Neuronal stem cell (in vitro differentiated cells): ENCODE results near the gene FKBP4.

ENCODE experiments used
- DNase-seq: peaks from one replicate; pipeline ENCODE4 v3.0.0-alpha.2; 2013; ENCODE audit warnings: low spot score
- H2AFZ ChIP-seq: one replicate; pipeline ENCODE4 v1.6.1; 2013; ENCODE audit warnings: mild to moderate bottlenecking, low read length, inconsistent platforms
- H2AK5ac ChIP-seq: 2 replicates; pipeline ENCODE4 v1.6.1; 2013; ENCODE audit warnings: low read depth, mild to moderate bottlenecking, inconsistent platforms, low read length, moderate library complexity, mixed read lengths
- H2BK120ac ChIP-seq: 2 replicates; pipeline ENCODE4 v1.6.1; 2013; ENCODE audit warnings: low read depth, mild to moderate bottlenecking, inconsistent platforms, low read length, moderate library complexity, mixed read lengths
- H2BK12ac ChIP-seq: one replicate; pipeline ENCODE4 v1.6.1; 2013; ENCODE audit warnings: low read length, inconsistent platforms
- H2BK15ac ChIP-seq: 2 replicates; pipeline ENCODE4 v1.6.1; 2013; ENCODE audit warnings: mild to moderate bottlenecking, low read length, inconsistent platforms, mixed read lengths
- H2BK5ac ChIP-seq: one replicate; pipeline ENCODE4 v1.6.1; 2013; ENCODE audit warnings: inconsistent platforms, mild to moderate bottlenecking, low read length, moderate library complexity
- H3K14ac ChIP-seq: one replicate; pipeline ENCODE4 v1.6.1; 2013; ENCODE audit warnings: low read length, inconsistent platforms
- H3K18ac ChIP-seq: 2 replicates; pipeline ENCODE4 v1.6.1; 2013; ENCODE audit warnings: low read length, inconsistent platforms
- H3K23ac ChIP-seq: 2 replicates; pipeline ENCODE4 v1.6.1; 2013; ENCODE audit warnings: low read depth, mild to moderate bottlenecking, mixed read lengths, low read length, inconsistent platforms; ENCODE audit not compliant: poor library complexity
- H3K27ac ChIP-seq: replicated peaks from 3 replicates; pipeline ENCODE4 v1.5.1; 2013; ENCODE audit warnings: low read length, inconsistent platforms
- H3K27me3 ChIP-seq, 3 experiments: 2 replicates each; pipeline ENCODE4 v1.6.1; 2013; ENCODE audit warnings: low read length in 3 of 3, mild to moderate bottlenecking in 2 of 3, inconsistent platforms in 1 of 3, low read depth in 1 of 3, mixed read lengths in 1 of 3, moderate library complexity in 1 of 3; ENCODE audit not compliant: control insufficient read depth in 3 of 3, insufficient read depth in 3 of 3
- H3K36me3 ChIP-seq, 2 donors: replicated peaks in 1 of 2; 2 replicates each; pipeline ENCODE4 v1.6.1; 2013; ENCODE audit warnings: low read length in 2 of 2; ENCODE audit not compliant: control insufficient read depth in 2 of 2, insufficient read depth in 2 of 2
- H3K4ac ChIP-seq: 2 replicates; pipeline ENCODE4 v1.6.1; 2013; ENCODE audit warnings: inconsistent platforms, mild to moderate bottlenecking, low read length, moderate library complexity
- H3K4me1 ChIP-seq, 2 donors: 1 replicate in 1 of 2; 2 replicates in 1 of 2; pipeline ENCODE4 v1.6.1; 2013; ENCODE audit warnings: low read length in 2 of 2, low read depth in 1 of 2; ENCODE audit not compliant: control insufficient read depth in 2 of 2, insufficient read depth in 1 of 2
- H3K4me2 ChIP-seq: one replicate; pipeline ENCODE4 v1.6.1; 2013; ENCODE audit warnings: mild to moderate bottlenecking, low read length, inconsistent platforms; ENCODE audit not compliant: insufficient read depth, poor library complexity, severe bottlenecking
- H3K4me3 ChIP-seq, 2 donors: 2 replicates each; pipeline ENCODE4 v1.5.1; 2013; ENCODE audit warnings: low read length in 2 of 2, mild to moderate bottlenecking in 2 of 2, inconsistent platforms in 1 of 2, moderate library complexity in 1 of 2
- H3K79me1 ChIP-seq: one replicate; pipeline ENCODE4 v1.6.1; 2013; ENCODE audit warnings: low read depth, mild to moderate bottlenecking, inconsistent platforms, low read length, moderate library complexity
- H3K9ac ChIP-seq: one replicate; pipeline ENCODE4 v1.6.1; 2013; ENCODE audit warnings: mild to moderate bottlenecking, low read depth, low read length, inconsistent platforms; ENCODE audit not compliant: poor library complexity
- H3K9me3 ChIP-seq, 2 donors: replicated peaks in 1 of 2; 2 replicates each; pipeline versions ENCODE3 to v1.6.1; 2013; ENCODE audit warnings: low read length in 2 of 2, mild to moderate bottlenecking in 2 of 2, inconsistent platforms in 1 of 2, low read depth in 1 of 2, mixed read lengths in 1 of 2, moderate library complexity in 1 of 2; ENCODE audit not compliant: control insufficient read depth in 2 of 2, insufficient read depth in 1 of 2
- H4K8ac ChIP-seq: one replicate; pipeline ENCODE4 v1.6.1; 2013; ENCODE audit warnings: low read depth, mild to moderate bottlenecking, inconsistent platforms, low read length, moderate library complexity
- H4K91ac ChIP-seq: one replicate; pipeline ENCODE4 v1.6.1; 2013; ENCODE audit warnings: low read length, low read depth, mild to moderate bottlenecking, inconsistent platforms; ENCODE audit not compliant: poor library complexity
- whole genome bisulfite sequencing, 2 donors: extraction: QIAGEN DNeasy Blood & Tissue Kit; methylation state at CpG; one replicate each; pipeline ENCODE4 v1.1.7; 2013; ENCODE audit warnings: missing lambda C conversion rate in 2 of 2, mixed read lengths in 1 of 2; ENCODE audit not compliant: insufficient read length in 2 of 2, insufficient replicate concordance in 1 of 2; ENCODE audit errors: extremely low coverage in 2 of 2; 5-methylcytosine and 5-hydroxymethylcytosine counted together

The FKBP4 gene

DNA sequence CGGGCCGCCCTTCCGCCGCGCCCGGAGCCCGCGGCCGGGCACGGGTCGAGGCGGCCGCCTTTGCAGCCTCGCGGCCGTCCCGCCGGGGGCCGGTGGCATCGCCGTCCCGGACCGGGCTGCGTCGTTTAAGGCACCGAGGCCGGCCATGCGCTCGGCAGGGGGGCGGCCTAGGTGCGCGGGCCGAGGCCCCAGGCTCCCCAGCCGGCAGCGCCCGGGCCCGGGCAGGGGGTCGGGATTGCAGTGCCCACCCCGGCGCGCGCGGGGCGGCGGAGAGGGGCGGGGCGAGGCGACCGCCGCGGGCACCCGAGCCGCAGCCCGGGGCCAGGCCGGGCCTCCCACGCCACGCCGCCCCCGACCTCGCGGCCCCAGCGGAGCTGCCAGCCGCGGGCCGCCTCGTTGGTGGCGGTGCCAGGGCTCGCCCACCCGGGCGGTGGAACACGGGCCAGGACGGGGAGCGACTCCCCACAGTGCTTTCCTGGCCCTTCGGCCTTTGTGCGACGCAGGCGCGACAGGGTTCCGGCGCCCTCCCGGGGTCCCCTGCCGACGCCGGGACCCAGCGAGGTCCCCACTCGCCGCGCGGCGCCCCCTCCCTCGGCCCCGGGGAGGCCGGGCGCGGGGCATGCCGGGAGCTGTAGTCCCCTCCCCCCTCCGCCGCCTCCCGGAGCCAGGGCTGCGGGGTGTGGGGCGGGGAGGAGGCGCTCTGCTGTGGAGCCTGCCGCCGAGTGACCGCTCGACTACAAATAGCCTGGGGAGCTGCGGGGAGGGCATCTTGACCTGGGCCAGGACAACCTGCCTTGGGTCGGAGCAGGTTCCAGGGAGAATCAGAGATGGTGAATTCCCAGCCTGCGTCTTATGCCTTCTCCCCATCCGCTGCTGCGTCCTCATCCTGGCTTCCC, 769 bp downstream of the FKBP4 start:
- Histone ChIP-seq H4K91ac (no peak overlapping the region), H2BK15ac (no peak overlapping the region), H2AFZ (peak overlapping the region; percentile 94), H2BK12ac (no peak overlapping the region), H3K79me1 (peaks cover 2% of the 10 kb centered on the region), H4K8ac (no peak overlapping the region), H3K18ac (peak overlapping the region; percentile 90), H2BK5ac (no peak overlapping the region), H3K4ac (no peak overlapping the region), H3K4me2 (peak overlapping the region; percentile 94), H3K4me3 (peak overlapping the region; percentile 79 to 93), H3K36me3 (peaks cover 32 to 44% of the 10 kb centered on the region in 2 donors), H3K4me1 (peaks cover 12 to 14% of the 10 kb centered on the region in 2 donors), H3K27ac (no peak overlapping the region), H3K14ac (no peak overlapping the region), H2AK5ac (no peak overlapping the region), H3K9me3 (no peaks in the 10 kb centered on the region), H3K27me3 (peaks cover 0 to 7% (median 0%) of the 10 kb centered on the region in 3 experiments), H3K9ac (peak overlapping the region; percentile 87), H3K23ac (peak overlapping the region; percentile 89), H2BK120ac (no peak overlapping the region)
- DNase-seq, result peak; percentile 53
- WGBS, 2 donors, result no CpG with 5 or more reads among the region's 111 CpGs

DNA sequence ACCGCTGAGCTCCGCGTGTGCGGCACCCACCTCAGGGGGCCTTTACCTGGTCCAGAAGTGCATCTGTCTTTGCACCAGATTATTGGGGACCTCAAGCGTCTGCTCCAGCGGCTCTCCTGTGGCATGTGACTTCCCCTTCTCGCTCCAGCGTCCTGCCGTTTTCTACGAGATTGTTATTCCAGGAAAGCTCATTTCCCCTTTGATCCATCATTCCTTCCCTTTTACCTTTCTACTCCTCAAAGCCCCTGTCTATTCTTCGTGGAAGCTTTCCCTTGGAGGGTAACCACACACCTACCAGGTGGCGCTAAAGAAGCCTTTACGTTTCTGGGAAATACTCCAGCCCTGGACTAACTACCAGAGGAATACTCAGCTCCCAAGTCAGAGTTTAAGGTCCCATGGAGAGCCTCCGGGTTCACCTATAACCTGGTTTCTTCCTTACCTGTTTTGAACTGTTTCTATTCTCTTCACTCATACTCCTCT, 1.5 kb downstream of the FKBP4 start:
- Histone ChIP-seq H3K4me1 (peaks cover 12 to 14% of the 10 kb centered on the region in 2 donors), H2BK5ac (no peak overlapping the region), H3K4me2 (peak overlapping the region; percentile 94), H2AK5ac (no peak overlapping the region), H2BK15ac (no peak overlapping the region), H2BK12ac (no peak overlapping the region), H3K4me3 (peak overlapping the region; percentile 79 to 93), H3K36me3 (peaks cover 38 to 51% of the 10 kb centered on the region in 2 donors), H3K9me3 (no peaks in the 10 kb centered on the region), H3K23ac (peak overlapping the region; percentile 65), H3K14ac (no peak overlapping the region), H2BK120ac (no peak overlapping the region), H3K27me3 (peaks cover 0 to 7% (median 0%) of the 10 kb centered on the region in 3 experiments), H3K9ac (peak overlapping the region; percentile 87), H2AFZ (peak overlapping the region; percentile 94), H3K4ac (no peak overlapping the region), H3K18ac (peak overlapping the region; percentile 85), H4K91ac (no peak overlapping the region), H4K8ac (no peak overlapping the region), H3K27ac (no peak overlapping the region), H3K79me1 (peaks cover 2% of the 10 kb centered on the region)
- WGBS, 2 donors, result no CpG with 5 or more reads among the region's 14 CpGs
- no peak for DNase-seq

DNA sequence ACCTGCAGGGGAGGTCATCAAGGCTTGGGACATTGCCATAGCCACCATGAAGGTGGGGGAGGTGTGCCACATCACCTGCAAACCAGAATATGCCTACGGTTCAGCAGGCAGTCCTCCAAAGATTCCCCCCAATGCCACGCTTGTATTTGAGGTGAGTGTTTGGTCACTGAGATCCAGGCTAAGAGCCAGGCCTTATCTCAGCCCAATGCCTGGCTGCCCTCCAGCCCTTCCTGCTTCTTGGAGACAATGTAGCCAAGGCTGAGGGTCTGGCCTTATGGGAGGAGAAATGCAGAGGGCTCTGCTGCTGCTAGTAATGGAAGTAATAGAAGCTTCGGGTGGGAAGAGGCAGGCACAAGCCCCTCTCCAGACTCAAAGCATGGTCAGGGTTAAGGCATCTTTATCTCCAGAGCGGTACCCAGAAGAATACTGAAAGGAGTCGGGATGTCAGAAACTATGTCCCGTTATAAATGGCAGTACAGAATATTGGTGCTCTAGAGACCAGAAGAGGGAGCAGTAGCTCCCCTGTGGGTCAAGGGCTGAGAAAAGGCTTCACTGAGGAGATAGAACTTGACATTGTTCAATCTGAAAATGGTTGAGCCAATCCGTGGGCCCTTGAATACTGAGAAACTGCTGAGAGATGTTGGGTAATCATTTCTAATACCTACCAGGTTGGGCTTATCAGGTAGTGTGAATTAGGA, 3.1 kb downstream of the FKBP4 start:
- H3K14ac ChIP-seq, result no peak overlapping the region
- peaks cover 2% of the 10 kb centered on the region for H3K79me1 ChIP-seq
- no peak overlapping the region for H3K23ac ChIP-seq
- H4K8ac ChIP-seq, result no peak overlapping the region
- no peak overlapping the region for H2BK12ac ChIP-seq
- H2BK120ac ChIP-seq, result no peak overlapping the region
- WGBS, 2 donors, result no CpG with 5 or more reads among the region's 7 CpGs
- H3K18ac ChIP-seq, result no peak overlapping the region
- no peak overlapping the region for H3K27ac ChIP-seq
- peaks cover 0 to 7% (median 0%) of the 10 kb centered on the region in 3 experiments for H3K27me3 ChIP-seq
- H3K9ac ChIP-seq, result no peak overlapping the region
- H2AK5ac ChIP-seq, result no peak overlapping the region
- no peak overlapping the region for H4K91ac ChIP-seq
- H3K4me2 ChIP-seq, result no peak overlapping the region
- no peak overlapping the region for H3K4me3 ChIP-seq
- H3K4me1 ChIP-seq, result peaks cover 9 to 11% of the 10 kb centered on the region in 2 donors
- H3K36me3 ChIP-seq, result peaks cover 48 to 66% of the 10 kb centered on the region in 2 donors
- no peak overlapping the region for H3K4ac ChIP-seq
- no peak overlapping the region for H2BK5ac ChIP-seq
- H2BK15ac ChIP-seq, result no peak overlapping the region
- no peak overlapping the region for H2AFZ ChIP-seq
- no peak for DNase-seq
- H3K9me3 ChIP-seq, result no peaks in the 10 kb centered on the region
